AML-193 (cell line): ENCODE results near the gene SNX20.

Experiments used
- DNase-seq, 2 experiments: peaks; one replicate each; lab custom pipeline; 2025; lab: John Stamatoyannopoulos, UW

The SNX20 gene

GRCh38 chr16:50635505-50636392 lies 45.4 kb downstream of the SNX20 start:
- DNase-seq: no peak

- DNase-seq: no peak
Observed at GRCh38 chr16:50634947-50635346, 46.2 kb downstream of the SNX20 start.

DNA sequence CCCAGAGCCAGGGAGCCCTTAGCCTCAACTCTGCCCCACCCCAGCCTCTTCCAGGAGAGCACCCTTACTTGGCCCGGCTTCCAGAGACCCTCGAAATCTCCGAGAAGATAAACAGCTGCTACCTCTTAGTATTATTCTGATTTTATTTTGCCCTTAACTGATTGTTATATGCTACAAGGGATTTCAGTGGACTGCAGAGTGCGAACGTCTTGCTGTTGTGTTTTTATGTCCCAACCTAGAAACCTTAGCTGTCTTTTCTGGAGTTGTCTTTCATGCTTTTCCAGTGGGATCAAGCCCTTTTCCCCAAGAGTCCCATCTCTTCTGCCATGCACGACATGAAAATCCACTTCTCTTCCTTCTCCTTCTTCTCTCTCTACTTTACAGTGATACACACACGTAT lies 47.0 kb downstream of the SNX20 start:
- DNase-seq: no peak

DNA sequence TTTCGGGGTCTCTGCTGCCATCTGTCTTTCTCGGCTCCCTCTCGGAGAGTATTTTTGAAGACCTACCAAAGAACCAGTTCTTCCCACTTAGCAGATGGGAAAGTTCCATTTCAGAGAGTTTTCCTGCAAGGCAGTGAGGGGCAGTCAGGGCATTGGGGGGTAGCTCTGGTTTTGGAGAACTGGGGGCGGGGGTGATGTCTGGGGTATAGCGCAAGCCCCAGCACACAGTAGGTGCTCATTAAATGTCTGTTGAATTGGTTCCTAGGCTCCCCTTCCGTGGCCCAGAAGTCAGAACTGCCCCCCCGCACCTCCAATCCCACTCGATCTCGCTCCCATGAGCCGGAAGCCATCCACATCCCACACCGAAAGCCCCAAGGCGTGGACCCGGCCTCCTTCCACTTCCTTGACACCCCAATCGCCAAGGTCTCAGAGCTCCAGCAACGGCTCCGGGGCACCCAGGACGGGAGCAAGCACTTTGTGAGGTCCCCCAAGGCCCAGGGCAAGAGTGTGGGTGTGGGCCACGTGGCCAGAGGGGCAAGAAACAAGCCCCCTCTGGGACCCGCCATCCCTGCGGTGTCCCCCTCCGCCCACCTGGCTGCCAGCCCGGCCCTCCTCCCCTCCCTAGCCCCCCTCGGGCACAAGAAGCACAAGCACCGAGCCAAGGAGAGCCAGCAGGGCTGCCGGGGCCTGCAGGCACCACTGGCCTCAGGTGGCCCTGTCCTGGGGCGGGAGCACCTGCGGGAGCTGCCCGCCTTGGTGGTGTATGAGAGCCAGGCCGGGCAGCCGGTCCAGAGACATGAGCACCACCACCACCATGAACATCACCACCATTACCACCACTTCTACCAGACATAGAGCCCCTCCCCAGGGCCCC lies 47.9 kb downstream of the SNX20 start:
- no peak for DNase-seq

GRCh38 chr16:50631985-50632576 lies 49.0 kb downstream of the SNX20 start:
- no peak for DNase-seq

GRCh38 chr16:50631249-50631984 lies 49.7 kb downstream of the SNX20 start:
- no peak for DNase-seq

GRCh38 chr16:50630394-50631020 lies 50.6 kb downstream of the SNX20 start:
- DNase-seq: no peak

DNA sequence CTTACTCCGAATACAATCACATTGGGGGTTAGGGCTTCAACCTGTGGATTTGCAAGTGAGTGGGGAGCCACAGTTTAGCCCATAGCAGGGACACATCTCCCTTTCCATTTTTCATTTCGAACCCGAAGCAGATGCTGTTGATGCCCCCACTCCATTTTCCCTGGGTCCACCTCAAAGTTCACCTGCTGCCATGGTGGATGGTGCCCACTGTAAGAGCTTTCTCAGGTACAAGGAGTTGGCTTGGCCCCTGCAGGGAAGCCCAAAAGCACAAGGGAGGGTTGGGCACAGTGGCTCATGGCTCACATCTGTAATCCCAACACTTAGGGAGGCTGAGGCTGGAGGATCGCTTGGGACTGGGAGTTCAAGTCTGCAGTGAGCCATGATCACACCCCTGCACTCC lies 51.8 kb downstream of the SNX20 start:
- no peak for DNase-seq

DNA sequence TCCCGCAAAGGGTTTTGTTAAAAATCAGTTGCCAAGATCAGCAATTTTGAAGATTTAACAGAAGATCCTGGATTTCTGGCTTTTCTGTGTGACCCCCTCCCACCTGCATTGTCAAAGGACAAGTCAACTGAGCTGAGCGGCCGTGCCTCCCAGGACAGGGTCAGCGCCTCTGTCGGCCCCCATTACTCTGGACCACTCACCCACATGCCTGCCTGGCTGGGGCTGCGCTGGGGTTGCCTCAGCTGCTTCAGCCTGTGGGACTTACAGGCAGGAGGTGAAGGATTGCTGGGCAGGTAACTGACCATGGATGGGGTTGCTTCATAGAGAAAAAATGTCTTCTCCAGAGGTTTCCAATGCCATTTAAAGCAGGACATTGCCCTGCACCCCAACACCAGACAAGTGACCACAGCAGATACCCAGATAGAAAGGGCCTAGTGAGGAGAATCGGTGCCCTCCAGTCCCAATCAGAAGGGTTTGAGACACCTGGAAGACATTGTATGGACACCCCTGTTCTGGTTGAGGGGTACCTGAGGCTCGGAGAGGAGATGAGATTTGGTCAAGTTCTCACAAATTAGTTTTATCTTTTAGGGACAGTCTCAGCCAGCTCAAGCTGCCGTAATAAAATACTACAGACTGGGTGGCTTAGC lies 52.8 kb downstream of the SNX20 start:
- no peak for DNase-seq

GRCh38 chr16:50627419-50627818 lies 53.7 kb downstream of the SNX20 start:
- DNase-seq: no peak

DNA sequence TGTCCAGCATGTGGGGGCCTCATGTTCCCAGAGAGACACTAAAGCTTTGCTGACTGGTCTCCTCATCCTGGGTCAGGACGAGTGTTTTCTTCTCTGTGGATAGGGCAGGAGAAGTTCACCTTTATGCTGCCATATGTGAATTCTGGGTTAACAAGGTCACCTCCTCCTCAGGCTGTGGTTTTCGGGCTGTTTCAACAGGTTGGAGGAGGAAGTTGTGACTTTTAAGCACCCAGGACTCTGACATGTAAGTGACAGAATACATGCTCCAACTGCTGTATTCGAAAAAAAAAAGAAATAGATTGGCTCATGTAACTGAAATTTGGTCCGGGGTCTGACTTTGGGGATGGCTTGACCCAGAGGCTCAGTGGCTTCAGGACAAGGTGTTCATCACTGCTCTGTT lies 54.2 kb downstream of the SNX20 start:
- DNase-seq: peak; percentile 6 to 21

DNA sequence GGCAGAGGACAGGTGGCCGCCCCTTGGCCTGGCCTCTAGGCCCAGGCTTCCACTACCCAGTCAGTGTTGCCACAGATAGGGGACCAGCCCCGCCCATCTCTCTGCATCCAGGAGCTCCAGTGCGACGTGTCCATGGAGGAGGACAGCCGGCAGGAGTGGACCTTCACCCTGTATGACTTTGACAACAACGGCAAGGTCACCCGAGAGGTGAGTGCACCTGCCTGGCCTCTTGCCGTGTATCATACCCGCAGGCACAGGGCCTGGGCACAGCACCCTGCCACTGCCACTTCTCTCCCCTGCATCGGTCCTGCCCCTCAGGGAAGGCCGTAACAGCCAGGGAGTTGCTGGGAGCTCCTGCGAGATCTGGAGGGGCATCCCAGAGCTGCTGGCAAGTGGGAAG lies 55.7 kb downstream of the SNX20 start:
- DNase-seq: no peak

DNA sequence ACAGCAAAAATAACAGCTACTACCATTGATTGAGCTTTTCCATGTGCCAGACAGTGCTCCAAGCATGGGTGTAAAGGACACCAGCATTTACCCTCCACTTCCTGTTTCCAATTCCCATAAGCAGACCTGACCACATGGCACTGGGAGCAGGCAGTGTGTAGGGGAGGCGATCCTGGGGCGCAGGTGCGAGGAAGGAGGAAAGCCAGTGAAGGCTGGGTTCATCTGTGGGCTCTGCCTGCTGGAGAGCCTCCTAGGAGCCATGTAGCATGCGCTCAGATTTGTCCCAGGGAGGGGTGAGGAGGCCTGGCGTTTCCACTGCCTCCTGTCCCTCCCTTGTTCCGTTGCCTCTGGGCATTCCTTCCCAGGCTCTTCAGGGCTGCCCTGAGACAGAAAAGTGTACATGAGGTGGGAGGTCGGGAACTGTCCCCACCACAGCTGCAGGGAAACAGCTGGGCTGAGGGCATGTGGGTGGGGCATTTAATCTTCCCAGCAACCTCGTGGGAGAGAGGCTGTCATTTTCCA lies 56.6 kb downstream of the SNX20 start:
- no peak for DNase-seq

DNA sequence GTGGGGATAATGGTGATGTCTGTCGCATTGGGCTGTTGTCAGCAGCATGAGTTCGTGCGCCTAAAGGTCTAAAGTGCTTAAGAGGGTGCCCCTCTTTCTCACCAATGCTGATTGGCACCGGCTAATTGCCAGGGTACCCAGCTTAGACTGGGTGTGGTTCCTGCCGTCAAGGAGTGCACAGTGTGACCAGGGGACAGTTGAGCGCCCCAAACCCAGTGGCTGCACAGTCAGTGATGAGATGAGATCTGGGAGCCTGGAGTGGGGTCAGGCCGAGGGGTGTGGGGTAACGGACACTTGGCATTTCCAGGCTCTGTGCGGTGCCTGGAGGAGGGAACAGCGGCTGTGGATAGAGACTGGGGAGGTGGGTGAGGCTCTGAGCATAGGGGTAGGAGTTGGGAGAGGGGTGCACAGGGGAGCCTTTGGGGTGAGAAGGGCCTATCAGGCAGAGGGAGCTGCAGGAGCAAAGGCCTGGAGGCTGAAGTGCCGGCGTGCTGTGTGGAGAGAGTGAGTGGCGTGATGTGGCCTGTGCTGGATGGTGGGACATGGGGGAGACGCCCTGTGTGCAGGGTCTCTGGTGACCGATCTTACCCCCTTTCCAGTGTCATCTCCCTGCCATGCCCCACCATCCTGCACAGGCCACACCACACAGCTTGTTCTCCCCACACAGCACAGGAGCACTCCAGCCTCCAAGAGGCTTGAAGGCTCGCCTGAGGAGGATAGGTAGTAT lies 58.3 kb downstream of the SNX20 start:
- DNase-seq: no peak

- no peak for DNase-seq
Observed at GRCh38 chr16:50622029-50622428, 59.1 kb downstream of the SNX20 start.
